ENCODE results near the gene TEX2. TPM values are rescaled to one million over a fixed set of nuclear protein-coding genes. Genes with fewer than 3 reads are reported as not detected.
A peak's percentile ranks its signal among the peaks of the same experiment; 100 is the strongest.

Gene TEX2
- total RNA-seq, 2 donors from 2014 or later: 9.4 to 14.9 TPM

- H3K9me3 Mint-ChIP-seq: no peaks in the 10 kb centered on the region
- H3K27me3 Mint-ChIP-seq: no peaks in the 10 kb centered on the region
- H3K4me3 Mint-ChIP-seq: no peak overlapping the region
- no peaks in the 10 kb centered on the region for H3K36me3 Mint-ChIP-seq (ENCODE audit: low read depth)
- H3K4me1 Mint-ChIP-seq: no peaks in the 10 kb centered on the region
- H3K27ac Mint-ChIP-seq: no peak overlapping the region
- no peak for ATAC-seq (replicated peaks)
These were observed 15.6 kb upstream of the TEX2 start for GRCh38 chr17:64278614-64279013.

- no peak overlapping the region for H3K27ac Mint-ChIP-seq
- no peaks in the 10 kb centered on the region for H3K36me3 Mint-ChIP-seq (ENCODE audit: low read depth)
- H3K9me3 Mint-ChIP-seq: no peaks in the 10 kb centered on the region
- H3K27me3 Mint-ChIP-seq: no peaks in the 10 kb centered on the region
- ATAC-seq (replicated peaks): no peak
- no peaks in the 10 kb centered on the region for H3K4me1 Mint-ChIP-seq
- H3K4me3 Mint-ChIP-seq: no peak overlapping the region
These were observed 14.9 kb upstream of the TEX2 start for GRCh38 chr17:64277831-64278562.

GRCh38 chr17:64276961-64277505 lies 14.0 kb upstream of the TEX2 start:
- no peak for ATAC-seq (replicated peaks)
- Mint-ChIP-seq H3K4me3 (no peak overlapping the region), H3K9me3 (no peaks in the 10 kb centered on the region), H3K27me3 (no peaks in the 10 kb centered on the region), H3K4me1 (no peaks in the 10 kb centered on the region), H3K27ac (no peak overlapping the region), H3K36me3 (ENCODE audit: low read depth) (no peaks in the 10 kb centered on the region)

- no peak overlapping the region for H3K4me3 Mint-ChIP-seq
- H3K27ac Mint-ChIP-seq: no peak overlapping the region
- H3K36me3 Mint-ChIP-seq (ENCODE audit: low read depth): no peaks in the 10 kb centered on the region
- no peaks in the 10 kb centered on the region for H3K9me3 Mint-ChIP-seq
- no peaks in the 10 kb centered on the region for H3K4me1 Mint-ChIP-seq
- no peak for ATAC-seq (replicated peaks)
- no peaks in the 10 kb centered on the region for H3K27me3 Mint-ChIP-seq
These were observed 12.0 kb upstream of the TEX2 start for GRCh38 chr17:64275016-64275415.

- H3K9me3 Mint-ChIP-seq: no peaks in the 10 kb centered on the region
- no peaks in the 10 kb centered on the region for H3K4me1 Mint-ChIP-seq
- H3K36me3 Mint-ChIP-seq (ENCODE audit: low read depth): no peaks in the 10 kb centered on the region
- no peak overlapping the region for H3K4me3 Mint-ChIP-seq
- H3K27me3 Mint-ChIP-seq: peaks cover 3% of the 10 kb centered on the region
- H3K27ac Mint-ChIP-seq: no peak overlapping the region
- no peak for ATAC-seq (replicated peaks)
These were observed 9.9 kb upstream of the TEX2 start for GRCh38 chr17:64273006-64273405.

GRCh38 chr17:64270885-64271284 lies 7.8 kb upstream of the TEX2 start:
- Mint-ChIP-seq H3K9me3 (no peaks in the 10 kb centered on the region), H3K27ac (peak overlapping the region; percentile 28), H3K4me3 (peak overlapping the region; percentile 34), H3K27me3 (peaks cover 10% of the 10 kb centered on the region), H3K36me3 (ENCODE audit: low read depth) (no peaks in the 10 kb centered on the region), H3K4me1 (no peaks in the 10 kb centered on the region)
- peak; percentile 58 for ATAC-seq (replicated peaks)

GRCh38 chr17:64269687-64270649 lies 6.9 kb upstream of the TEX2 start:
- H3K4me1 Mint-ChIP-seq: no peaks in the 10 kb centered on the region
- H3K4me3 Mint-ChIP-seq: peak overlapping the region; percentile 34
- H3K27ac Mint-ChIP-seq: peak overlapping the region; percentile 30
- peaks cover 10% of the 10 kb centered on the region for H3K27me3 Mint-ChIP-seq
- ATAC-seq (replicated peaks): no peak
- no peaks in the 10 kb centered on the region for H3K9me3 Mint-ChIP-seq
- no peaks in the 10 kb centered on the region for H3K36me3 Mint-ChIP-seq (ENCODE audit: low read depth)

- Mint-ChIP-seq H3K36me3 (ENCODE audit: low read depth) (no peaks in the 10 kb centered on the region), H3K27ac (no peak overlapping the region), H3K4me3 (no peak overlapping the region), H3K9me3 (no peaks in the 10 kb centered on the region), H3K4me1 (peaks cover 18% of the 10 kb centered on the region), H3K27me3 (peaks cover 10% of the 10 kb centered on the region)
- ATAC-seq (replicated peaks): no peak
These were observed 1.8 kb upstream of the TEX2 start for GRCh38 chr17:64264891-64265290.

- Mint-ChIP-seq H3K4me1 (peaks cover 18% of the 10 kb centered on the region), H3K9me3 (no peaks in the 10 kb centered on the region), H3K4me3 (peak overlapping the region; percentile 79), H3K36me3 (ENCODE audit: low read depth) (no peaks in the 10 kb centered on the region), H3K27ac (peak overlapping the region; percentile 91), H3K27me3 (peaks cover 5% of the 10 kb centered on the region)
- ATAC-seq (replicated peaks): peak; percentile 38
These were observed 661 bp downstream of the TEX2 start for GRCh38 chr17:64262198-64262999.

GRCh38 chr17:64261417-64262145 lies 1.5 kb downstream of the TEX2 start:
- H3K4me1 Mint-ChIP-seq: peaks cover 18% of the 10 kb centered on the region
- H3K36me3 Mint-ChIP-seq (ENCODE audit: low read depth): no peaks in the 10 kb centered on the region
- no peaks in the 10 kb centered on the region for H3K27me3 Mint-ChIP-seq
- H3K27ac Mint-ChIP-seq: peak overlapping the region; percentile 91
- no peaks in the 10 kb centered on the region for H3K9me3 Mint-ChIP-seq
- peak overlapping the region; percentile 79 for H3K4me3 Mint-ChIP-seq
- ATAC-seq (replicated peaks): no peak

GRCh38 chr17:64260886-64261285 lies 2.2 kb downstream of the TEX2 start:
- Mint-ChIP-seq H3K4me1 (peaks cover 24% of the 10 kb centered on the region), H3K27me3 (no peaks in the 10 kb centered on the region), H3K9me3 (no peaks in the 10 kb centered on the region), H3K36me3 (ENCODE audit: low read depth) (no peaks in the 10 kb centered on the region), H3K27ac (peak overlapping the region; percentile 91), H3K4me3 (peak overlapping the region; percentile 79)
- no peak for ATAC-seq (replicated peaks)

- H3K36me3 Mint-ChIP-seq (ENCODE audit: low read depth): no peaks in the 10 kb centered on the region
- H3K9me3 Mint-ChIP-seq: no peaks in the 10 kb centered on the region
- peaks cover 24% of the 10 kb centered on the region for H3K4me1 Mint-ChIP-seq
- no peaks in the 10 kb centered on the region for H3K27me3 Mint-ChIP-seq
- H3K4me3 Mint-ChIP-seq: no peak overlapping the region
- ATAC-seq (replicated peaks): no peak
- H3K27ac Mint-ChIP-seq: no peak overlapping the region
These were observed 3.1 kb downstream of the TEX2 start for GRCh38 chr17:64259922-64260321.

GRCh38 chr17:64259426-64259825 lies 3.6 kb downstream of the TEX2 start:
- no peak for ATAC-seq (replicated peaks)
- H3K36me3 Mint-ChIP-seq (ENCODE audit: low read depth): no peaks in the 10 kb centered on the region
- no peaks in the 10 kb centered on the region for H3K27me3 Mint-ChIP-seq
- H3K4me1 Mint-ChIP-seq: peaks cover 24% of the 10 kb centered on the region
- no peak overlapping the region for H3K27ac Mint-ChIP-seq
- no peak overlapping the region for H3K4me3 Mint-ChIP-seq
- no peaks in the 10 kb centered on the region for H3K9me3 Mint-ChIP-seq

All from activated T-helper 17 cell treated with anti-CD3 and anti-CD28 coated beads, Interleukin-2, amount 50 U/mL, for 72 hours (primary cell).